ENCODE measurements around the gene TSHZ2.

Gene TSHZ2

GRCh38 chr20:53278555-53278954 is 306.4 kb downstream of the TSHZ2 start:
- in situ Hi-C loops (cut with HindIII; ENCODE audit: low sequenced_read_pairs): no loop called here
- TF ChIP-seq CTCF (IDR thresholded peaks at IDR 0.05; ENCODE audit: low read depth, low read length): no peak
- no peak for DNase-seq (ENCODE audit: low read depth, low spot score)
- H3K4me3 ChIP-seq (ENCODE audit: low read depth, low read length): no peak overlapping the region

- H3K4me3 ChIP-seq (ENCODE audit: low read depth, low read length): no peak overlapping the region
- DNase-seq (ENCODE audit: low read depth, low spot score): no peak
- TF ChIP-seq CTCF (IDR thresholded peaks at IDR 0.05; ENCODE audit: low read depth, low read length): no peak
- in situ Hi-C loops (cut with HindIII; ENCODE audit: low sequenced_read_pairs): no loop called here
These were observed 307.6 kb downstream of the TSHZ2 start for GRCh38 chr20:53279735-53280134.

- in situ Hi-C loops (cut with HindIII; ENCODE audit: low sequenced_read_pairs): no loop called here
- no peak for TF ChIP-seq CTCF (IDR thresholded peaks at IDR 0.05; ENCODE audit: low read depth, low read length)
- no peak for DNase-seq (ENCODE audit: low read depth, low spot score)
- no peak overlapping the region for H3K4me3 ChIP-seq (ENCODE audit: low read depth, low read length)
These were observed 309.5 kb downstream of the TSHZ2 start for GRCh38 chr20:53281557-53282117.

- no peak overlapping the region for H3K4me3 ChIP-seq (ENCODE audit: low read depth, low read length)
- in situ Hi-C loops (cut with HindIII; ENCODE audit: low sequenced_read_pairs): no loop called here
- no peak for DNase-seq (ENCODE audit: low read depth, low spot score)
- TF ChIP-seq CTCF (IDR thresholded peaks at IDR 0.05; ENCODE audit: low read depth, low read length): no peak
These were observed 310.2 kb downstream of the TSHZ2 start for GRCh38 chr20:53282217-53282955.

GRCh38 chr20:53283011-53283410 is 310.9 kb downstream of the TSHZ2 start:
- no peak for TF ChIP-seq CTCF (IDR thresholded peaks at IDR 0.05; ENCODE audit: low read depth, low read length)
- no peak for DNase-seq (ENCODE audit: low read depth, low spot score)
- H3K4me3 ChIP-seq (ENCODE audit: low read depth, low read length): no peak overlapping the region
- in situ Hi-C loops (cut with HindIII; ENCODE audit: low sequenced_read_pairs): no loop called here

- no peak for TF ChIP-seq CTCF (IDR thresholded peaks at IDR 0.05; ENCODE audit: low read depth, low read length)
- H3K4me3 ChIP-seq (ENCODE audit: low read depth, low read length): no peak overlapping the region
- DNase-seq (ENCODE audit: low read depth, low spot score): no peak
- in situ Hi-C loops (cut with HindIII; ENCODE audit: low sequenced_read_pairs): no loop called here
These were observed 311.4 kb downstream of the TSHZ2 start for GRCh38 chr20:53283597-53283996.
